Heart left ventricle (tissue), 16 donors: ENCODE data around the gene CHCHD6. TPM values are rescaled to one million over a fixed set of nuclear protein-coding genes. Genes with fewer than 3 reads are reported as not detected.

ENCODE experiments used
- ATAC-seq, 4 donors: fragments of 200-7000 bp; cut with Tn5 transposase; one replicate each; pipeline ENCODE4 v1.9.1; 2020 to 2022; ENCODE audit warnings: moderate library complexity in 4 of 4, mild to moderate bottlenecking in 3 of 4, moderate number of reproducible peaks in 1 of 4
- DNase-seq, 5 donors: peaks; one replicate each; pipeline ENCODE4 v3.0.0-alpha.2; 2020
- H3K27ac ChIP-seq, 12 donors: fragments of 200-600 bp; sonication (generic) in 4 of 12; one replicate each; pipeline versions ENCODE4 v1.5.0 to v1.8.0; 2016 to 2022; ENCODE audit warnings: mild to moderate bottlenecking in 2 of 12
- H3K27me3 ChIP-seq, 9 donors: fragments of 200-600 bp; sonication (generic) in 2 of 9; one replicate each; pipeline versions ENCODE4 v1.5.1 to v1.8.0; 2016 to 2022; ENCODE audit warnings: mild to moderate bottlenecking in 3 of 9
- H3K36me3 ChIP-seq, 9 donors: fragments of 200-600 bp; sonication (generic) in 2 of 9; one replicate each; pipeline versions ENCODE4 v1.5.0 to v1.8.0; 2018 to 2022; ENCODE audit warnings: mild to moderate bottlenecking in 2 of 9
- H3K4me1 ChIP-seq, 12 donors: fragments of 200-600 bp; sonication (generic) in 4 of 12; one replicate each; pipeline versions ENCODE4 v1.5.0 to v1.8.0; 2016 to 2022; ENCODE audit warnings: mild to moderate bottlenecking in 3 of 12
- H3K4me3 ChIP-seq, 12 donors: fragments of 200-600 bp; sonication (generic) in 4 of 12; one replicate each; pipeline versions ENCODE4 v1.5.0 to v1.8.0; 2017 to 2022; ENCODE audit warnings: mild to moderate bottlenecking in 9 of 12, moderate library complexity in 4 of 12
- H3K9me3 ChIP-seq, 12 donors: fragments of 200-600 bp; sonication (generic) in 4 of 12; one replicate each; pipeline versions ENCODE4 v1.5.0 to v1.8.0; 2016 to 2022; ENCODE audit warnings: mild to moderate bottlenecking in 1 of 12
- CTCF ChIP-seq, 12 donors: fragments of 200-600 bp; sonication (generic) in 4 of 12; IDR thresholded peaks; one replicate each; pipeline versions ENCODE4 v1.5.0 to v1.8.0; 2018 to 2022; ENCODE audit warnings: antibody characterized with exemption in 12 of 12, mild to moderate bottlenecking in 5 of 12
- POLR2A ChIP-seq, 2 donors: fragments of 450-650 bp; IDR thresholded peaks; one replicate each; pipeline ENCODE4 v1.6.1; 2017; ENCODE audit warnings: antibody characterized with exemption in 2 of 2, mild to moderate bottlenecking in 2 of 2, moderate library complexity in 2 of 2
- WGBS, 4 donors: extraction: QIAGEN DNeasy Blood & Tissue Kit in 2 of 4; methylation state at CpG; one replicate each; pipeline versions ENCODE4 v1.1.5 to v1.1.7; 2013 to 2018; 5-methylcytosine and 5-hydroxymethylcytosine counted together
- intact Hi-C, 10 donors: fragments of 100-400 bp; cut with DNase I; formaldehyde crosslinking; loops; one replicate each; pipeline versions ENCODE4 v1.11.1 to v1.14.2; 2022
- polyA plus RNA-seq, 2 donors: library from polyadenylated mRNA; stranded (reverse); fragments of 200-250 nt; gene quantifications; one replicate each; pipeline ENCODE4 v1.2.3, GENCODE V29; 2013
- total RNA-seq, 9 donors: library from RNA; depleted of rRNA in 2 of 9; stranded (reverse); fragments of >200 nt in 2 of 9; fragmentation: NEBNext Ultra II Directional in 3 of 9; extraction: Animal tissue kit (Norgen Biotek cat#: 25700) in 3 of 9; gene quantifications; one replicate each; pipeline versions ENCODE4 v1.1.0 to v1.2.4, GENCODE V29; 2016 to 2023
- donor health status: ischemic (EF 13 %, LVEDD 7.1; RV severe dilation, severe dysfunction).
- donor health status: healthy with polysubstance abuse.
- donor health status: DM: no; HTN: yes; CAD: no.
- donor health status: DM: no; HTN: no; CAD: no.
- donor health status: ischemic (EF 25% LVEDD 6.9; RV normal size, moderate dysfunction).
- donor health status: ischemic (EF 25% LVEDD 5.7; RV mildly dilated, moderate dysfunction).
- donor health status: healthy.
- donor health status: DM: yes; HTN: yes; CAD: no.
- donor health status: ischemic (EF 35%, LVEDD 5.7; RV mildly dilated, moderate dysfunction).
- donor health status: nonischemic (EF 11% LVEDD 7.7; RV severe dilation, severe dysfunction).
- donor health status: DM: yes; HTN: yes; CAD: no.
- donor health status: PGD.
- donor health status: ischemic (EF 29% LVEDD 5.4; RV normal size, mild dysfunction).
- donor health status: nonischemic (EF 23%, LVEDD 6.1; RV moderate dilation, normal function).

The CHCHD6 gene
- total and polyA plus RNA-seq, 11 donors: 7.7 to 29.3 (median 11.6) TPM

GRCh38 chr3:126663750-126664149 is 40.3 kb upstream of the CHCHD6 start:
- H3K36me3 ChIP-seq: no peaks in the 10 kb centered on the region
- no peak for TF ChIP-seq POLR2A (IDR thresholded peaks at IDR 0.05)
- no peak for TF ChIP-seq CTCF (IDR thresholded peaks at IDR 0.05)
- no peak overlapping the region for H3K27ac ChIP-seq
- H3K9me3 ChIP-seq: no peaks in the 10 kb centered on the region
- H3K27me3 ChIP-seq: peaks cover 0 to 16% (median 0%) of the 10 kb centered on the region in 9 donors
- peaks cover 0 to 6% (median 0%) of the 10 kb centered on the region in 12 donors for H3K4me1 ChIP-seq
- H3K4me3 ChIP-seq: no peak overlapping the region
- WGBS, 4 donors: 86 to 92% (median 87%) methylated on average over 7 to 8 of the region's 8 CpGs
- ATAC-seq (no peak), DNase-seq (no peak)
- intact Hi-C loops: no loop called here

- no peaks in the 10 kb centered on the region for H3K9me3 ChIP-seq
- ATAC-seq (no peak), DNase-seq (no peak)
- intact Hi-C loops: no loop called here
- peaks cover 0 to 6% (median 0%) of the 10 kb centered on the region in 12 donors for H3K4me1 ChIP-seq
- no peak overlapping the region for H3K27ac ChIP-seq
- 58 to 79% (median 69%) methylated on average over 5 of the region's 5 CpGs for WGBS, 4 donors
- H3K36me3 ChIP-seq: no peaks in the 10 kb centered on the region
- H3K27me3 ChIP-seq: peaks cover 0 to 15% (median 0%) of the 10 kb centered on the region in 9 donors
- no peak for TF ChIP-seq CTCF (IDR thresholded peaks at IDR 0.05)
- no peak for TF ChIP-seq POLR2A (IDR thresholded peaks at IDR 0.05)
- no peak overlapping the region for H3K4me3 ChIP-seq
Measured at GRCh38 chr3:126664591-126665214, 39.3 kb upstream of the CHCHD6 start.

GRCh38 chr3:126665221-126665936 is 38.7 kb upstream of the CHCHD6 start:
- H3K36me3 ChIP-seq: no peaks in the 10 kb centered on the region
- H3K4me1 ChIP-seq: peaks cover 0 to 6% (median 0%) of the 10 kb centered on the region in 12 donors
- ATAC-seq (no peak), DNase-seq (no peak)
- H3K27me3 ChIP-seq: peaks cover 0 to 12% (median 0%) of the 10 kb centered on the region in 9 donors
- no peaks in the 10 kb centered on the region for H3K9me3 ChIP-seq
- intact Hi-C loops: no loop called here
- H3K27ac ChIP-seq: no peak overlapping the region
- TF ChIP-seq POLR2A (IDR thresholded peaks at IDR 0.05) (no peak), CTCF (IDR thresholded peaks at IDR 0.05) (no peak)
- no peak overlapping the region for H3K4me3 ChIP-seq
- 80 to 89% (median 82%) methylated on average over 5 to 6 of the region's 6 CpGs for WGBS, 4 donors

- Histone ChIP-seq H3K27me3 (peaks cover 0 to 12% (median 0%) of the 10 kb centered on the region in 9 donors), H3K4me1 (peaks cover 0 to 6% (median 0%) of the 10 kb centered on the region in 12 donors), H3K4me3 (no peak overlapping the region), H3K9me3 (no peaks in the 10 kb centered on the region), H3K27ac (no peak overlapping the region), H3K36me3 (no peaks in the 10 kb centered on the region)
- DNase-seq: no peak
- intact Hi-C loops: no loop called here
- ATAC-seq: no peak
- WGBS, 4 donors: 79 to 89% (median 82%) methylated on average over 12 to 15 of the region's 15 CpGs
- no peak for TF ChIP-seq CTCF (IDR thresholded peaks at IDR 0.05)
- no peak for TF ChIP-seq POLR2A (IDR thresholded peaks at IDR 0.05)
Measured at GRCh38 chr3:126665959-126666657, 37.9 kb upstream of the CHCHD6 start.
